Measurements from ENCODE around the gene KLHL7. TPM values are rescaled to one million over a fixed set of nuclear protein-coding genes. Genes with fewer than 3 reads are reported as not detected.

Gene KLHL7
- total RNA-seq, 4 donors from 2014 or later: 20.3 to 35.0 (median 27.2) TPM

GRCh38 chr7:23115991-23116390 is 10.4 kb downstream of the KLHL7 start:
- WGBS, 2 donors: 70 to 74% methylated on average over 2 of the region's 2 CpGs
- no peak for TF ChIP-seq CTCF (IDR thresholded peaks at IDR 0.05)
- no peak for TF ChIP-seq POLR2A (IDR thresholded peaks at IDR 0.05)
- Histone ChIP-seq H3K4me1 (no peaks in the 10 kb centered on the region), H3K36me3 (no peaks in the 10 kb centered on the region), H3K27me3 (no peaks in the 10 kb centered on the region), H3K9me3 (no peaks in the 10 kb centered on the region), H3K27ac (no peak overlapping the region), H3K4me3 (replicated peaks in 1 of 3) (no peak overlapping the region)
- intact Hi-C loops (cut with DNase I): no loop called here
- DNase-seq: no peak

- Histone ChIP-seq H3K27me3 (no peaks in the 10 kb centered on the region), H3K9me3 (no peaks in the 10 kb centered on the region), H3K4me3 (replicated peaks in 1 of 3) (no peak overlapping the region), H3K4me1 (no peaks in the 10 kb centered on the region), H3K27ac (no peak overlapping the region), H3K36me3 (no peaks in the 10 kb centered on the region)
- 66 to 88% methylated on average over 2 of the region's 2 CpGs for WGBS, 2 donors
- TF ChIP-seq POLR2A (IDR thresholded peaks at IDR 0.05) (no peak), CTCF (IDR thresholded peaks at IDR 0.05) (no peak)
- intact Hi-C loops (cut with DNase I): no loop called here
- DNase-seq: no peak
These were observed 12.3 kb downstream of the KLHL7 start for GRCh38 chr7:23117841-23118240.

GRCh38 chr7:23120106-23120505 is 14.5 kb downstream of the KLHL7 start:
- no peak for DNase-seq
- Histone ChIP-seq H3K27ac (no peak overlapping the region), H3K9me3 (no peaks in the 10 kb centered on the region), H3K36me3 (no peaks in the 10 kb centered on the region), H3K27me3 (no peaks in the 10 kb centered on the region), H3K4me3 (replicated peaks in 1 of 3) (no peak overlapping the region), H3K4me1 (no peaks in the 10 kb centered on the region)
- TF ChIP-seq POLR2A (IDR thresholded peaks at IDR 0.05): no peak
- TF ChIP-seq CTCF (IDR thresholded peaks at IDR 0.05): no peak
- intact Hi-C loops (cut with DNase I): no loop called here
- 92 to 95% methylated on average over 4 of the region's 4 CpGs for WGBS, 2 donors

GRCh38 chr7:23121165-23121564 is 15.6 kb downstream of the KLHL7 start:
- Histone ChIP-seq H3K4me3 (replicated peaks in 1 of 3) (no peak overlapping the region), H3K9me3 (no peaks in the 10 kb centered on the region), H3K36me3 (no peaks in the 10 kb centered on the region), H3K4me1 (no peaks in the 10 kb centered on the region), H3K27me3 (no peaks in the 10 kb centered on the region), H3K27ac (no peak overlapping the region)
- intact Hi-C loops (cut with DNase I): no loop called here
- no peak for TF ChIP-seq POLR2A (IDR thresholded peaks at IDR 0.05)
- TF ChIP-seq CTCF (IDR thresholded peaks at IDR 0.05): no peak
- WGBS, 2 donors: 70 to 81% methylated on average over 4 of the region's 4 CpGs
- peak; percentile 5 to 14 for DNase-seq

GRCh38 chr7:23123007-23123406 is 17.4 kb downstream of the KLHL7 start:
- WGBS, 2 donors: 77 to 81% methylated on average over 2 of the region's 2 CpGs
- Histone ChIP-seq H3K9me3 (no peaks in the 10 kb centered on the region), H3K27ac (no peak overlapping the region), H3K4me1 (no peaks in the 10 kb centered on the region), H3K36me3 (no peaks in the 10 kb centered on the region), H3K27me3 (no peaks in the 10 kb centered on the region), H3K4me3 (replicated peaks in 1 of 3) (no peak overlapping the region)
- no peak for DNase-seq
- intact Hi-C loops (cut with DNase I): no loop called here
- TF ChIP-seq CTCF (IDR thresholded peaks at IDR 0.05): no peak
- no peak for TF ChIP-seq POLR2A (IDR thresholded peaks at IDR 0.05)

Data from thyroid gland (tissue), 4 donors.